Activated naive CD8-positive, alpha-beta T cell treated with anti-CD3 and anti-CD28 coated beads, Interleukin-2, amount 50 U/mL, for 16 hours (primary cell): ENCODE data around the gene ADAM11.
"Not testable (repeated sequence)": the region's sequence is repeated elsewhere in the genome, so short reads cannot be mapped to it uniquely, and the experiment has no call there.

Source experiments
- DNase-seq: peaks from one replicate; pipeline ENCODE4 v3.0.0-alpha.2; 2020; ENCODE audit warnings: low read depth, low spot score

Gene ADAM11, protein sequence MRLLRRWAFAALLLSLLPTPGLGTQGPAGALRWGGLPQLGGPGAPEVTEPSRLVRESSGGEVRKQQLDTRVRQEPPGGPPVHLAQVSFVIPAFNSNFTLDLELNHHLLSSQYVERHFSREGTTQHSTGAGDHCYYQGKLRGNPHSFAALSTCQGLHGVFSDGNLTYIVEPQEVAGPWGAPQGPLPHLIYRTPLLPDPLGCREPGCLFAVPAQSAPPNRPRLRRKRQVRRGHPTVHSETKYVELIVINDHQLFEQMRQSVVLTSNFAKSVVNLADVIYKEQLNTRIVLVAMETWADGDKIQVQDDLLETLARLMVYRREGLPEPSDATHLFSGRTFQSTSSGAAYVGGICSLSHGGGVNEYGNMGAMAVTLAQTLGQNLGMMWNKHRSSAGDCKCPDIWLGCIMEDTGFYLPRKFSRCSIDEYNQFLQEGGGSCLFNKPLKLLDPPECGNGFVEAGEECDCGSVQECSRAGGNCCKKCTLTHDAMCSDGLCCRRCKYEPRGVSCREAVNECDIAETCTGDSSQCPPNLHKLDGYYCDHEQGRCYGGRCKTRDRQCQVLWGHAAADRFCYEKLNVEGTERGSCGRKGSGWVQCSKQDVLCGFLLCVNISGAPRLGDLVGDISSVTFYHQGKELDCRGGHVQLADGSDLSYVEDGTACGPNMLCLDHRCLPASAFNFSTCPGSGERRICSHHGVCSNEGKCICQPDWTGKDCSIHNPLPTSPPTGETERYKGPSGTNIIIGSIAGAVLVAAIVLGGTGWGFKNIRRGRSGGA

DNA sequence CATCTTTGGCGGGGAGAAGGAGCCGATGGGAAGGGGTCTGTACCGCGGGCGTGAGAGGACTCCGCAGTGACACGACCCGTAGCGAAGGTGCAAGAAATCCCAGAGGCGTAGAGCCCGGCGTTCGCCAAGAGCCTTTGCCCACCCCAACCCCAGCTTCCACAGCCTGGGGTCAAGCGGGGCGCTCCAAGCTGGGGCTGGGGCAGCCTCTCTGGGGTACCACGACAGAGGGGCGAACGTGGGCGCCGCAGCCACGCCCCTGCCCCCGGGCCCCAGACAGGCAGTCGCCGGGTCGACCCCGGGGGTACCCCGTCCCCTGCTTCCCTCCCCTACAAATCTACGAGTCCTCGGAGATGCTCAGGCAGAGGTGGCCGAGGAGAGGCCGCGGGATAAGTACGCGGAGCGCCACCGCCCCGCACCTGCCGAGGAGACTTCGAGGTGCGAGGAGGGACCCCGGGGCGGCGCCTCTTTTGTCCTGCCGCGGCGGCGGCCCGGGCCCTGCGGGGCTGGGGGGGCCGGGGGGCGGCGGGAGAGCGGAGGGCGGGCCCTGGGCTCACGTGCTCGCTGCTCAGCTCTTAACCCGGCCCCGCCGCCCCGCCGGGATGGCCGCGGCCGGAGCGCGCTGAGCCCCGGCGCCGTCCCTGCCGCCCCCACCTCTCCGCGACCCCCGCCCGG lies at the start of gene ADAM11:
Gene ADAM11 (plus strand): TSS at position 575 of the 672 bp plus-strand sequence. CDS start 212 bp downstream, outside the sequence.
- DNase-seq: no peak

DNA sequence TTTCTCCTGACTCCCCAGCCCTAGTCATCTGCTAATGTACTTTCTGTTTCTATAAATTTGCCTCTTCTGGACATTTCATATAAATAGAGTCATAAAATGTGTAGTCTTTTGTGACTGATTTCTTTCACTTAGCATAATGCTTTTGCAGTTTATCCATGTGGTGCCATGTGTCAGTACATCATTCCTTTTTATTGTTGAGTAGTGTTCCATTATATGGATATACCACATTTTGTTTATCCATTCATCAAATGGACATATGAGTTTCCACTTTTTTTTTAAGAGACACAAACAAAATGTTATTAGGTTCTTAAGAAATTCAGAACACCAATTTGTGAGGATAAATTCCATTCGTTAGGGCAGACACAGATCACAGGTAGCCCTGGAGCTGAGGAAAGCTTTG lies 39.3 kb upstream of the ADAM11 start:
- no peak for DNase-seq

DNA sequence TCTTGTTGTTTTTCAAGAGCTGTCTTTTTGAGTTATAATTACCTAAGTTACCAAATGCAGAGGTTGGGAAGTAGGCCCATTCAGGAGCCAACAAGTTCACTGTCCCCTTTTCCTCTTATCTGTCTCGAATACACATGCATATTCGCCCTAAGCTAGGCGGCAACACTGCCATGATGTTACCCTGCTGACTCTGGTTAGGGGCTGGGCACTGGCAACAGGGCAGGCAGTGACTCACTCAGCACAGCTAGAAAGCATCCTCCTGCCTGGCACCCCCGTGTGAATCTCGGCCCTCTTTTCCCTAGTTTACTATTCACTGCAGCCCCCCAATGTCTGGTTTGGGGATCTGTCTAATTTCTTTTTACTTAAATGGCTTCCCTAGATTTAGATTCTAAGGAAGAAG lies 36.5 kb upstream of the ADAM11 start:
- DNase-seq: no peak

- not testable (repeated sequence) for DNase-seq
Observed at GRCh38 chr17:44726121-44726520, 32.7 kb upstream of the ADAM11 start.

- DNase-seq: no peak
Observed at GRCh38 chr17:44733753-44734152, 25.0 kb upstream of the ADAM11 start.

GRCh38 chr17:44734272-44734671 lies 24.5 kb upstream of the ADAM11 start:
- DNase-seq: no peak

DNA sequence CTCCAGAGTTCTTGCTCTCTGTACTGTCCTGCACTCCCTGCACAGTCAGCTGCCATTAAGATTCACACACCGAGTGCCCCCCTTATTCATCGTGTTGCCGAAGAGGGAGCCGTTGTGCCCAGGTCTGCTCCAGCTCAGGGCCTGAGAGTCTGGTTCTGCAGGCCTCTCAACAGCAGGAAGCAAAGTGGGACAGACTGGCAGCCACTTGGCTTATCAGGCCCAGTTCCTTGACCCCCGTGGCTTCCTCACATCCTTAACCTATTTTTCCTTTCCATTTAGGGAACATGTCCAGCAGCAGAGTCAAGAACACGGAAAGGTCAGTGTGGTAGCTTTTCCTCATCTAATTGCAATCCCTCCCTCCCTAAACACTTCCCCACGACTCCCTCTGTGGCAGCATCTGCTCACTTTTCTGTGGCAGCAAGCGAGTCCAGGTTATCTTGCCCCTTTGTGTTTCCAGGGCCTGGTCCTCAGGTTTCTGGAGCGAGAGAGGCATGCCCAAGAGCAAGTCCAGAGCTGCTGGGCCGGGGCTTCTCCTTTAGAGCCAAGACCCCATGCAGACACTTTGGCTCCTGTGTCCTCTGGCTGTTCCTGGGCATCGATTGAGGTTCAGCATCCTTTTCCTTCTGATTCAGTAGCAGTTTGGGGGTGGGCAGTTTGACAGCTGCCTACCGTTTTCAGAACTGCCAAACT lies 22.1 kb upstream of the ADAM11 start:
- DNase-seq: no peak

DNA sequence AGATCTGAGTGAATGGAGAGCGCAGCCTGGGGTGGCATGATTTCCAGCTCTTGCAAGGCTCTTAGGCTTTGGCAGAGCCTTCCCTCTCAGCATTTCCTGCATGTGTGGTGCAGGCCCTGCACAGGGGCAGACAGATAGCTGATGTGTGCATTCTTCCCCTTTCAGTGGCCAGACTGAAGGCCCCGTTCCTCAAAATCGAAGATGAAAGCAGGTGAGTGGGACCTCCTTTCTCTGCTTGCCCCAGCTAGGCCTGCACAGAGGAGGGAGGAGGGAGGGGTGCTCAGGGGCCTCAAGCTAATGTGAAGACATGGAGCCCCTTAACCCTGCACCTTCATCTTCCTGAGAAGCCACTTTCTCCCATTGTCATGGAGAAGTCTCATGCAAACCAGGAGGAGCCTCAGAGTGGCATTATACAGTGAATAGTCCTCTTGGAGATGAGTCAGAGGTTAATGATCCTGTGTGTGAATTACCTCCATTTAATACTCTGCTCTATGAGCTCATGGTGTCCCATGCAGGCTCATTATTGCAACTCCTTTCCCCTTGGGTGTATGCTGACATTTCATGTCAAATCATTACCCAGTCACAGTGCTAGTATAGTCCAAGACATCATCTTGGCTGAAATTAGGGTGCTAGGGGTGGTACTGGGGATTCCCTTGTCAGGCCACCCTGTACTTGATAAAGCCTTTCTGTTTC lies 20.4 kb upstream of the ADAM11 start:
- DNase-seq: no peak

- DNase-seq: no peak
Observed at GRCh38 chr17:44741316-44741715, 17.5 kb upstream of the ADAM11 start.

GRCh38 chr17:44745301-44745700 lies 13.5 kb upstream of the ADAM11 start:
- no peak for DNase-seq

GRCh38 chr17:44745738-44746137 lies 13.1 kb upstream of the ADAM11 start:
- not testable (repeated sequence) for DNase-seq

GRCh38 chr17:44747566-44747965 lies 11.2 kb upstream of the ADAM11 start:
- DNase-seq: no peak

- no peak for DNase-seq
Observed at GRCh38 chr17:44749076-44749979, 9.5 kb upstream of the ADAM11 start.

- DNase-seq: no peak
Observed at GRCh38 chr17:44749980-44750318, 8.8 kb upstream of the ADAM11 start.

- DNase-seq: no peak
Observed at GRCh38 chr17:44751331-44751730, 7.5 kb upstream of the ADAM11 start.

GRCh38 chr17:44751806-44752205 lies 7.0 kb upstream of the ADAM11 start:
- no peak for DNase-seq

DNA sequence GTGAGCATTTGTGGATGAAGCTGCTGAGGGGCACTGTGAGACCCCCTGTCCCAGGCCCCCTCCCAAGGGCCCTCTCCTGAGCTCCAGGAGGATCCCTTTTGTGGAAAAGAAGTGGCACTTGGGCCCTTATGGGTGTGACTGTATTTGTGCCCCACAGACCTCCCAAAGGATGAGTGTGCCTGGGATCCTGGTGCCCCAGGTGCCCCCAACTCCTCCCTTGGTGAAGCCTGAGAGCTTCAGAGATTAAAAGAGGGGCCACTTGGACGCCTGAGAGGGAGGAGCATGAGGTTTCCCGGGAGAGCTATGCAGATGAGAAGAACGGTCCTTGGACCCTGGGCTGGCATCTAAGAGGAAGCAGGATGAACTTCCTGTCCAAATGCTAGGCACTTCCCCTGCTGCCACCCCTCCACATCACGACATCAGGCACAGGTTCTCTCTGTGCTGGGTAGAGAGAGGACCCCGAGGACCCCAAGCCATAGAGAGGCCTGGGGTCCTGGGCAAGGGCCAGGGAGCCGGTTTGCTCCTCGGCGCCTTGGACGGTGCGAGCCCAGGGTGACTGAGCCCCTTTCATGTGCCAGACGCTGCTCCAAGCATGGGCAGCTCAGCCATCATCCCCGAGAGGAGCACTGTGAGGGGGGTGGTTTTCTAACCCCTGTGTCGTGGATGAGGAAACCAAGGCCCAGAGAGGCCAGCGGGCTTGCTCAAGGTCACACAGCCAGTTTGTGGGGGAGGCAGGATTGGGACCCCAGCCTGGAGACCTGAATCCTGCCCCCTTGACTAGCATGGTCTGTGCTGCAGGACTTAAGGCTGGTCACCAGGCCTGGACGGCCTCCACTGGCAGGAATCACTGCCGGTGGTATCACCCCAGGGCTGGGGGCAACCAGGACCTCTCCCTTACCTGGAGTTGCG lies 5.6 kb upstream of the ADAM11 start:
- DNase-seq: no peak

GRCh38 chr17:44754276-44754675 lies 4.5 kb upstream of the ADAM11 start:
- no peak for DNase-seq

DNA sequence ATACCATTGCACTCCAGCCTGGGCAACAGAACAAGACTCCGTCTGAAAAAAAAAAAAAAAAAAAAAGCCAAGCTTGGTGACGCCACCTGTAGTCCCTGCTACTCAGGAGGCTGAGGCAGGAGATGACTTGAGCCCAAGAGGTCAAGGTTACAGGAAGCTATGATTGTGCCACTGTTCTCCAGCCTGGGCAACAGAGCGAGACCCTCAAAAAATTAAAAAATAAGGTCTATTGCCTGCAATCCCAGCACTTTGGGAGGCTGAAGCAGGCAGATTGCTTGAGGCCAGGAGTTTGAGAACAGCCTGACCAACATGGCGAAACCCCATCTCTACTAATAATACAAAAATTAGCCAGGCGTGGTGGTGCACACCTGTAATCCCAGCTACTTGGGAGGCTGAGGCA lies 3.6 kb upstream of the ADAM11 start:
- not testable (repeated sequence) for DNase-seq
